Esophagus (tissue), 2 donors: ENCODE measurements around the gene PLEKHH1. TPM values are rescaled to one million over a fixed set of nuclear protein-coding genes. Genes with fewer than 3 reads are reported as not detected.

Experiments used
- H3K27ac ChIP-seq, 2 donors: one replicate each; pipeline ENCODE4 v1.5.1; 2013; ENCODE audit warnings: low read depth in 2 of 2, mild to moderate bottlenecking in 2 of 2, inconsistent platforms in 1 of 2, low read length in 1 of 2, moderate library complexity in 1 of 2
- H3K27me3 ChIP-seq, 2 donors: one replicate each; pipeline ENCODE4 v1.6.1; 2013; ENCODE audit warnings: low read length in 2 of 2, control low read depth in 1 of 2, mild to moderate bottlenecking in 1 of 2; ENCODE audit not compliant: insufficient read depth in 2 of 2, control insufficient read depth in 1 of 2
- H3K36me3 ChIP-seq, 2 donors: one replicate each; pipeline ENCODE4 v1.6.1; 2013; ENCODE audit warnings: low read length in 1 of 2; ENCODE audit not compliant: control insufficient read depth in 2 of 2, insufficient read depth in 2 of 2
- H3K4me1 ChIP-seq, 2 donors: one replicate each; pipeline ENCODE4 v1.6.1; 2013; ENCODE audit warnings: low read length in 1 of 2; ENCODE audit not compliant: control insufficient read depth in 2 of 2, insufficient read depth in 2 of 2
- H3K4me3 ChIP-seq, 2 donors: one replicate each; pipeline ENCODE4 v1.5.1; 2013; ENCODE audit warnings: low read length in 2 of 2, mild to moderate bottlenecking in 2 of 2, low read depth in 1 of 2, moderate library complexity in 1 of 2
- H3K9me3 ChIP-seq, 2 donors: one replicate each; pipeline ENCODE4 v1.6.1; 2013; ENCODE audit warnings: mild to moderate bottlenecking in 2 of 2, low read depth in 1 of 2, low read length in 1 of 2, moderate library complexity in 1 of 2; ENCODE audit not compliant: control insufficient read depth in 2 of 2, insufficient read depth in 1 of 2
- WGBS, 2 donors: extraction: QIAGEN DNeasy Blood & Tissue Kit; methylation state at CpG; one replicate each; pipeline ENCODE4 v1.1.7; 2013; 5-methylcytosine and 5-hydroxymethylcytosine counted together
- polyA plus RNA-seq, 2 donors: library from polyadenylated mRNA; stranded (reverse); fragments of 200-250 nt; gene quantifications; one replicate each; pipeline ENCODE4 v1.2.3, GENCODE V29; 2013
- donor health status: healthy with polysubstance abuse.
- donor health status: Bipolar disorder and iron deficiency.

The PLEKHH1 gene
- polyA plus RNA-seq, 2 donors, result 2.4 to 10.3 TPM

DNA sequence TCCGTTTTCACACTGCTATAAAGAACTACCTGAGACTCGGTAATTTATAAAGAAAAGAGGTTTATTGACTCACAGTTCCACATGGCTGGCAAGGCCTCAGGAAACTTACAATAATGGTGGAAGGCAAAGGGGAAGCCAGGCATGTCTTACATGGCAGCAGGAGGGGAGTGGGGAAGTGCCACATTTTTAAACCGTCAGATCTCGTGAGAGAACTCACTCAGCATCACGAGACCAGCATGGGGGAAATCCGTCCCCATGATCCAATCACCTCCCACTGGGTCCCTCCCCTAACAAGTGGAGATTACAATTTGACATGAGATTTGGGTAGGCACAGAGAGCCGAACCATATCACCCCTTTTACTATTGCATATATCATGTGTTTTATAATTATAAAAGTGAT is 69.0 kb downstream of the PLEKHH1 start:
- WGBS, 2 donors, result 67 to 69% methylated on average over 7 of the region's 7 CpGs
- H3K9me3 ChIP-seq, result no peaks in the 10 kb centered on the region

DNA sequence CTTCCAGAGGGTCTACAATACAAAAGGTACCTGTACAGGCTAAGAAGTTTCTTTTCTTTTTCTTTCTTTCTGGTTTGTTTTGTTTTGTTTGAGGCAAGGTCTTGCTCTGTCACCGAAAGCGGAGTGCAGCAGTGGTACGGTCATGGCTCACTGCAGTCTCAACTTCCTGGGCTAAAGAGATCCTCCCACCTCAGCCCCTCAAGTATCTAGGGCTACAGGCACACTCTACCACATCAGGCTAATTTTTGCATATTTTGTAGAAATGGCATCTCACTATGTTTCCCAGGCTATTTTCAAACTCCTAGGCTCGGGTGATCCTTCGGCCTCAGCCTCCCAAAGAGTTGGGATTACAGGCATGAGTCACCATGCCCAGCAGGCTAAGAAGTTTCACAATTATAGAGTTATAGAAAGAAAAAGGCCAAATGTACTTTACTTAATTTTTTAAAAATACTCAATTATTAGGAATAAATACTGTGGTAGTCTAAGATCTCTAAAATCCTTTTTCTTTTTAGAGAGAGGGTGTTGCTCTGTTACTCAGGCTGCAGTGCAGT is 70.0 kb downstream of the PLEKHH1 start:
- 66% methylated on average over 5 of the region's 5 CpGs for WGBS, 2 donors
- no peak overlapping the region for H3K27ac ChIP-seq
- no peak overlapping the region for H3K4me3 ChIP-seq
- no peaks in the 10 kb centered on the region for H3K27me3 ChIP-seq
- peaks cover 0 to 3% of the 10 kb centered on the region in 2 donors for H3K4me1 ChIP-seq
- H3K36me3 ChIP-seq, result no peaks in the 10 kb centered on the region
- H3K9me3 ChIP-seq, result no peaks in the 10 kb centered on the region

More for the DNA sequence above, 69.0 kb downstream of the PLEKHH1 start:
- H3K27me3 ChIP-seq, result no peaks in the 10 kb centered on the region
- no peaks in the 10 kb centered on the region for H3K36me3 ChIP-seq
- H3K4me3 ChIP-seq, result no peak overlapping the region
- no peak overlapping the region for H3K27ac ChIP-seq
- peaks cover 0 to 3% of the 10 kb centered on the region in 2 donors for H3K4me1 ChIP-seq

- no peaks in the 10 kb centered on the region for H3K4me1 ChIP-seq
- 92 to 93% methylated on average over 5 of the region's 5 CpGs for WGBS, 2 donors
- H3K27ac ChIP-seq, result no peak overlapping the region
- no peaks in the 10 kb centered on the region for H3K36me3 ChIP-seq
- H3K9me3 ChIP-seq, result no peaks in the 10 kb centered on the region
- H3K4me3 ChIP-seq, result no peak overlapping the region
- H3K27me3 ChIP-seq, result no peaks in the 10 kb centered on the region
These were observed 74.6 kb downstream of the PLEKHH1 start for GRCh38 chr14:67607646-67608045.

- H3K4me1 ChIP-seq, result no peaks in the 10 kb centered on the region
- H3K27ac ChIP-seq, result no peak overlapping the region
- H3K27me3 ChIP-seq, result no peaks in the 10 kb centered on the region
- no peaks in the 10 kb centered on the region for H3K9me3 ChIP-seq
- no peaks in the 10 kb centered on the region for H3K36me3 ChIP-seq
- WGBS, 2 donors, result 64 to 73% methylated on average over 10 of the region's 10 CpGs
- no peak overlapping the region for H3K4me3 ChIP-seq
These were observed 76.7 kb downstream of the PLEKHH1 start for GRCh38 chr14:67609642-67610310.

DNA sequence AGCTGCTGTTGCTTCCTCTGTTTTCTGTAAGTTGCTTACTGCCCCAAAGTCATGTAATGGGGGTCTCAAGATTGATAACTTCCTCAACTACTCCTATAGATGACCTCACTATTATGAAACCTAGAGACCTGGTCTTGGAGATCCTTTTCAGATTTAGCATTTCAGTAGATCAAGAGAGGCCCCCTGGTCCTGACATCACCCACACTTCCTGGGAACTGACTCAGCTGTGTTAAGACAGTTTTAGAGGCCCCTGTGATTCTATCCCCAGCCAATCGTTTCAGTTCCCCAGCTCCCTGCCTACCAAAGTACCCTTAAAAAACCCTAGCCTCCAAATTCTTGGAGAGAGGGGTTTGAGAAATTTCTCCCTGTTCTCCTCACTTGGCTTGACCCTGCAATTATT is 77.4 kb downstream of the PLEKHH1 start:
- H3K27ac ChIP-seq, result no peak overlapping the region
- no peaks in the 10 kb centered on the region for H3K36me3 ChIP-seq
- 42 to 73% methylated on average over 1 of the region's 1 CpG for WGBS, 2 donors

GRCh38 chr14:67618617-67619063 is 85.5 kb downstream of the PLEKHH1 start:
- Histone ChIP-seq H3K27ac (no peak overlapping the region), H3K36me3 (no peaks in the 10 kb centered on the region), H3K9me3 (no peaks in the 10 kb centered on the region), H3K27me3 (no peaks in the 10 kb centered on the region), H3K4me1 (peaks cover 0 to 2% of the 10 kb centered on the region in 2 donors), H3K4me3 (no peak overlapping the region)

More for the DNA sequence above, 77.4 kb downstream of the PLEKHH1 start:
- H3K27me3 ChIP-seq, result no peaks in the 10 kb centered on the region
- no peaks in the 10 kb centered on the region for H3K9me3 ChIP-seq
- H3K4me1 ChIP-seq, result no peaks in the 10 kb centered on the region
- no peak overlapping the region for H3K4me3 ChIP-seq

DNA sequence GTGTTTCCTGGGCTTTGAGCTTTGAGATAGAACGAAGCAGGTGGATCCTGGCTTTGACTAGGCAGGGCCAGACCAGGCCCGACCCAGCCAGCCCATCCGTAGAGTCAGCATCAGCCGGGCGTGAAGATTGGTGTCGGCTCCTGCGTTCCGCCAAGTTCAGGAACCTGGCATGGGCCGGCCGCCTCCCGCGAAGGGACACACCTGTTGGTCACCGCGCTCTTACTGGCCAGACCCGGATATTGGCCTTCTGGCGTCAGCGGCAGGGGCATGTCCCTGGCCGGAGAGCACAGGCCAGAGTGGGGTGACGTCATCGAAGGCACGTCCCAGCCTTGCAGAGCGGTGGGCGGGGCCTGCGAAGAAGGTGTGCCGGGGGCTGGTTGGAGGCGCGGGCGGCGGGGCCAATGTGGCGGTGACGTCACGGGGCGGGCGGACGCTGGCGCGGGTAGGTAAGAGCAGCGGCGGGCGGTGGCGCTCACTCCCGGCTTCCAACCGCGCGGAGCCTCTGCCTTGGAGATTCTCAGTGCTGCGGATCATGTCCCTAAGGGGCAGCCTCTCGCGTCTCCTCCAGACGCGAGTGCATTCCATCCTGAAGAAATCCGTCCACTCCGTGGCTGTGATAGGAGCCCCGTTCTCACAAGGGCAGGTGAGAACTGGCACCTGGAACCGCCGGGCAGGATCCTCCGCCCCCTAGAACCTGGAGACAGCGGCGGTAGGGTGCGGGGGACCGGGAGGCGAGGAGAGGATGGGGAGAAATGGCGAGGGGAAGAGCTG is 86.5 kb downstream of the PLEKHH1 start, which contains the start of gene ARG2:
ARG2 (plus strand) TSS at position 475 of the 771 bp plus-strand sequence; CDS start at position 533, 58 bp downstream.
- Histone ChIP-seq H3K27me3 (no peaks in the 10 kb centered on the region), H3K4me1 (peaks cover 0 to 2% of the 10 kb centered on the region in 2 donors), H3K27ac (peak within 1 kb of the TSS; percentile 79 to 88), H3K36me3 (no peaks in the 10 kb centered on the region), H3K4me3 (peak within 1 kb of the TSS; percentile 64 to 72), H3K9me3 (no peaks in the 10 kb centered on the region)
- WGBS, 2 donors, result 0 to 1% methylated on average over 61 to 62 of the region's 62 CpGs

- 5% methylated on average over 19 of the region's 19 CpGs for WGBS, 2 donors
- Histone ChIP-seq H3K36me3 (no peaks in the 10 kb centered on the region), H3K4me1 (peaks cover 0 to 2% of the 10 kb centered on the region in 2 donors), H3K9me3 (no peaks in the 10 kb centered on the region), H3K27me3 (no peaks in the 10 kb centered on the region), H3K4me3 (peak overlapping the region; percentile 64 to 72), H3K27ac (peak overlapping the region; percentile 40 to 88)
These were observed 87.2 kb downstream of the PLEKHH1 start for GRCh38 chr14:67620217-67620785.

DNA sequence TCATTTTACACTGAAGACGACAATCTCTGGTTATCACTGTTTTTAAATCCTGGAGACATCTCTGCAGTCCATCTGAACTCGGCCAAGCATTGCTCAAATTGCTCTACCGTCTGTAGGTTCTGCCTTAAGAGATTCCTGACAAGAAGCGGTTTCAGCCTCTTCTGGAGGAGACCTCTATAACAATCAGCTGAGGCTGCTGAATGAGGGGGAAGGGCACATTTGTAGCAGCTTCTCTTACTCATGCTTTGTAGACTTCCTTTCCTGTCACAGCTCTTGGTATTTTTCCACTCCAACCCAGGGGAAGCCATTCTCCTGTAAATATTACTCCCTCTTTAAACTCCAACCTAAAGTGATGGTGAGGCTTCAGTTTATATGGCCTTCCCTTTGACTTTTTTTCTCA is 89.6 kb downstream of the PLEKHH1 start:
- no peak overlapping the region for H3K4me3 ChIP-seq
- H3K27ac ChIP-seq, result peak overlapping the region; percentile 4 to 22
- no peaks in the 10 kb centered on the region for H3K36me3 ChIP-seq
- no peaks in the 10 kb centered on the region for H3K9me3 ChIP-seq
- no peaks in the 10 kb centered on the region for H3K27me3 ChIP-seq
- peaks cover 0 to 2% of the 10 kb centered on the region in 2 donors for H3K4me1 ChIP-seq
- WGBS, 2 donors, result 64 to 77% methylated on average over 4 of the region's 4 CpGs
